VCaP (cell line): ENCODE measurements around the gene NDOR1.

Experiments
- H3K27ac ChIP-seq: fragments of 450-650 bp; 2 replicates; pipeline ENCODE4 v1.5.1; 2017
- CTCF ChIP-seq: fragments of 450-650 bp; conservative IDR thresholded peaks from 2 replicates; pipeline ENCODE4 v1.5.1; 2017; ENCODE audit warnings: mild to moderate bottlenecking, moderate library complexity

NDOR1 gene

GRCh38 chr9:137211532-137211931, 6.0 kb downstream of the NDOR1 start:
- TF ChIP-seq CTCF: no peak

GRCh38 chr9:137212520-137212919, 7.0 kb downstream of the NDOR1 start:
- TF ChIP-seq CTCF: no peak
- H3K27ac ChIP-seq: no peak overlapping the region

More at GRCh38 chr9:137211532-137211931, 6.0 kb downstream of the NDOR1 start:
- no peak overlapping the region for H3K27ac ChIP-seq

- peak; percentile 30 for TF ChIP-seq CTCF
These were observed 7.9 kb downstream of the NDOR1 start for GRCh38 chr9:137213160-137214060.

GRCh38 chr9:137214620-137215019, 9.1 kb downstream of the NDOR1 start:
- no peak for TF ChIP-seq CTCF
- no peak overlapping the region for H3K27ac ChIP-seq

More at GRCh38 chr9:137213160-137214060, 7.9 kb downstream of the NDOR1 start:
- H3K27ac ChIP-seq: no peak overlapping the region

- TF ChIP-seq CTCF: no peak
- H3K27ac ChIP-seq: peak overlapping the region; percentile 97; the same call in 1 of the 2 replicates
These were observed 9.9 kb downstream of the NDOR1 start for GRCh38 chr9:137215196-137215986.

GRCh38 chr9:137216188-137216965, 10.9 kb downstream of the NDOR1 start:
- H3K27ac ChIP-seq: peak overlapping the region; percentile 97
- no peak for TF ChIP-seq CTCF
